Dermis blood vessel endothelial cell (primary cell): Measurements from ENCODE around the gene MAGI2. TPM values are rescaled to one million over a fixed set of nuclear protein-coding genes. Genes with fewer than 3 reads are reported as not detected.

Experiments used
- DNase-seq: peaks from one replicate; pipeline ENCODE4 v3.0.0; 2010
- total RNA-seq: library from RNA; depleted of rRNA; stranded (reverse); fragments of >200 nt; gene quantifications from 2 replicates; pipeline ENCODE4 v1.2.3, GENCODE V29; 2014

Gene MAGI2
- total RNA-seq, 1 donor from 2014 or later: 2.4 TPM

- DNase-seq: no peak
These were observed 558.1 kb downstream of the MAGI2 start for GRCh38 chr7:78895393-78895792.

GRCh38 chr7:78879206-78879605 is 574.3 kb downstream of the MAGI2 start:
- DNase-seq: no peak

- no peak for DNase-seq
These were observed 580.4 kb downstream of the MAGI2 start for GRCh38 chr7:78873117-78873516.

GRCh38 chr7:78864339-78864738 is 589.1 kb downstream of the MAGI2 start:
- DNase-seq: no peak

- DNase-seq: no peak
These were observed 590.2 kb downstream of the MAGI2 start for GRCh38 chr7:78863281-78863680.

- DNase-seq: no peak
These were observed 591.0 kb downstream of the MAGI2 start for GRCh38 chr7:78862411-78862900.

- DNase-seq: no peak
These were observed 600.5 kb downstream of the MAGI2 start for GRCh38 chr7:78852951-78853350.

GRCh38 chr7:78850093-78850740 is 603.2 kb downstream of the MAGI2 start:
- no peak for DNase-seq

- DNase-seq: no peak
These were observed 608.3 kb downstream of the MAGI2 start for GRCh38 chr7:78845155-78845554.

- DNase-seq: no peak
These were observed 611.4 kb downstream of the MAGI2 start for GRCh38 chr7:78842068-78842467.

- DNase-seq: no peak
These were observed 617.6 kb downstream of the MAGI2 start for GRCh38 chr7:78835897-78836296.

- no peak for DNase-seq
These were observed 625.1 kb downstream of the MAGI2 start for GRCh38 chr7:78828317-78828716.

- DNase-seq: no peak
These were observed 649.9 kb downstream of the MAGI2 start for GRCh38 chr7:78803501-78804127.

GRCh38 chr7:78794101-78794500 is 659.4 kb downstream of the MAGI2 start:
- no peak for DNase-seq

- DNase-seq: no peak
These were observed 660.8 kb downstream of the MAGI2 start for GRCh38 chr7:78792624-78793023.

GRCh38 chr7:78792006-78792405 is 661.5 kb downstream of the MAGI2 start:
- no peak for DNase-seq

GRCh38 chr7:78788464-78788863 is 665.0 kb downstream of the MAGI2 start:
- no peak for DNase-seq

GRCh38 chr7:78787854-78788253 is 665.6 kb downstream of the MAGI2 start:
- no peak for DNase-seq

- no peak for DNase-seq
These were observed 667.4 kb downstream of the MAGI2 start for GRCh38 chr7:78786055-78786454.

- DNase-seq: no peak
These were observed 670.1 kb downstream of the MAGI2 start for GRCh38 chr7:78783179-78783962.

- no peak for DNase-seq
These were observed 672.9 kb downstream of the MAGI2 start for GRCh38 chr7:78780560-78780959.

- no peak for DNase-seq
These were observed 673.7 kb downstream of the MAGI2 start for GRCh38 chr7:78779788-78780187.

GRCh38 chr7:78777829-78778228 is 675.6 kb downstream of the MAGI2 start:
- DNase-seq: no peak
